Naive thymus-derived CD8-positive, alpha-beta T cell (primary cell): ENCODE data around the gene MCOLN2. TPM values are rescaled to one million over a fixed set of nuclear protein-coding genes. Genes with fewer than 3 reads are reported as not detected.
A peak's percentile ranks its signal among the peaks of the same experiment; 100 is the strongest.

Source experiments
- ATAC-seq, 2 donors: fragments of 150-1000 bp; cut with Tn5 transposase in 1 of 2; sonication (Bioruptor Pico), chemical (Tn5 transposase) in 1 of 2; 1 replicate in 1 of 2; 2 replicates in 1 of 2; pipeline ENCODE4 v1.10.0; 2021; ENCODE audit warnings: mild to moderate bottlenecking in 2 of 2, moderate library complexity in 2 of 2
- POLR2A ChIA-PET: fragments of 350-600 bp; sonication (Branson Sonifier 250); formaldehyde crosslinking; loops from one replicate; lab custom pipeline; 2021; ENCODE audit warnings: antibody characterized with exemption; lab: Charles Lee
- DNase-seq, 10 donors: peaks; one replicate each; pipeline versions ENCODE4 v3.0.0 to v3.0.0-alpha.2; 2020 to 2022
- H3K27ac Mint-ChIP-seq, 10 donors: one replicate each; pipeline ENCODE4 v1.8.0; 2020 to 2022; ENCODE audit warnings: mild to moderate bottlenecking in 10 of 10, mixed read lengths in 10 of 10, moderate library complexity in 4 of 10, inconsistent platforms in 1 of 10
- H3K27me3 Mint-ChIP-seq, 5 donors: one replicate each; pipeline ENCODE4 v1.8.0; 2021 to 2022; ENCODE audit warnings: mixed read lengths in 5 of 5
- H3K36me3 Mint-ChIP-seq, 3 donors: one replicate each; pipeline ENCODE4 v1.8.0; 2020 to 2022; ENCODE audit warnings: mixed read lengths in 3 of 3, mild to moderate bottlenecking in 2 of 3, inconsistent platforms in 1 of 3
- H3K4me1 Mint-ChIP-seq, 4 donors: one replicate each; pipeline ENCODE4 v1.8.0; 2021 to 2022; ENCODE audit warnings: mixed read lengths in 4 of 4
- H3K4me3 Mint-ChIP-seq, 10 donors: one replicate each; pipeline ENCODE4 v1.8.0; 2020 to 2022; ENCODE audit warnings: mild to moderate bottlenecking in 10 of 10, mixed read lengths in 10 of 10, moderate library complexity in 6 of 10, inconsistent platforms in 1 of 10
- H3K9me3 Mint-ChIP-seq, 9 donors: one replicate each; pipeline ENCODE4 v1.8.0; 2020 to 2022; ENCODE audit warnings: mixed read lengths in 9 of 9, mild to moderate bottlenecking in 3 of 9, inconsistent platforms in 1 of 9, moderate library complexity in 1 of 9
- polyA plus RNA-seq, 3 donors: library from polyadenylated mRNA; unstranded; fragments of 300-500 nt; fragmentation: Illumina TruSeq; gene quantifications; one replicate each; pipeline ENCODE4 v1.2.3, GENCODE V29; 2021
- total RNA-seq, 8 experiments: library from RNA in 2 of 8; stranded (reverse) in 2 of 8; gene quantifications; one replicate each; pipeline ENCODE4 v1.2.3 and lab custom pipeline; 2021 to 2026

Gene MCOLN2
- total RNA-seq (1 to 10 TPM; 3.6 to 3.7 TPM), polyA plus RNA-seq (1 to 10 TPM; 1.1 to 2.7 (median 1.5) TPM), total RNA-seq (lab: John Stamatoyannopoulos, UW) (1.9 to 8.3 (median 3.7) reads per million in 6 experiments)

GRCh38 chr1:84996846-84997666 is at the start of gene MCOLN2:
MCOLN2 (minus strand) TSS chr1:84997113; CDS start chr1:84996872, 241 bp downstream.
- peak within 1 kb of the TSS; percentile 2 to 83 (median 74) for H3K27ac Mint-ChIP-seq
- DNase-seq (peak; percentile 8 to 67 (median 42)), ATAC-seq (peak; percentile 68 to 75)
- peaks cover 0 to 2% (median 0%) of the 10 kb centered on the region in 3 donors for H3K36me3 Mint-ChIP-seq
- H3K9me3 Mint-ChIP-seq, result no peaks in the 10 kb centered on the region
- peaks cover 4 to 21% (median 9%) of the 10 kb centered on the region in 5 donors for H3K27me3 Mint-ChIP-seq
- peaks cover 11 to 49% (median 25%) of the 10 kb centered on the region in 4 donors for H3K4me1 Mint-ChIP-seq
- POLR2A ChIA-PET, result no interaction called here
- H3K4me3 Mint-ChIP-seq, result peak within 1 kb of the TSS; percentile 82 to 97 (median 92)

DNA sequence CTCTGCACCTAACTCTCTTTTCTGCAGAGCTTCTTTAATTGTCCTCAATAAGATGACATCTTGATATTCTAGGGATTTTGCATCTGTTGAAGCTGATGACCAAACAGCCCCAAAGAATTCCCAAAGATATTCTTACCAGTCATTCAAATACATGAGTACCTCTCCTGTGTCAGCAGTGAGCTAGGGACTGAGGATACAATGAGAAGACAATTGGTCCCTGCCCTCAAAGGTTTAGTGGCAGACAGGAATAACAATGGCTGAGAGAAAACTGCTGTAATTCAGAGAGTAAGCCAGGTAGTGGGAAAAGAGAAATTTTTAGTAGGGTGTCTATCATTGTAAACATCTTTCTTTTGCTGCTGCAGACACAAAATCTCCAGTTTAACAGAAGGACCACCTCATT is 45.5 kb upstream of the MCOLN2 start:
- Mint-ChIP-seq H3K36me3 (peaks cover 0 to 3% (median 0%) of the 10 kb centered on the region in 3 donors), H3K9me3 (no peaks in the 10 kb centered on the region), H3K4me1 (peaks cover 0 to 6% (median 2%) of the 10 kb centered on the region in 4 donors), H3K27me3 (peaks cover 20 to 57% (median 44%) of the 10 kb centered on the region in 5 donors), H3K27ac (no peak overlapping the region), H3K4me3 (no peak overlapping the region)
- POLR2A ChIA-PET, result no interaction called here
- no peak for ATAC-seq
- DNase-seq, result no peak

DNA sequence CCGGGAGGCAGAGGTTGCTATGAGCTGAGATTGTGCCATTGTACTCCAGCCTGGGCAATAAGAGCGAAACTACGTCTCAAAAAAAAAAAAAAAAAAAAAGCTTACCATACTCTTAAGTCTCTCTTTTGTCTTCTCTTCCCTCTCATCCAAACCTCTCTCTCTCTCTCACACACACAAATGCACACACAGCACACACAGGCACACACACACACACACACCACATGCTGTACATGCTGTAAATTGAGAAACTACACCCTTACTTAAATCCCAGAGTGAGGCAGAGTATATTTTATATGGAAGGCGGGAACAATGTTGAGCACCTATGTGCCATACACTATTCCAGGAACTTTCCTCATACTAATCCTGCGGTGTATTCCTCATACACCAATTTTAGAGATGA is 44.9 kb upstream of the MCOLN2 start:
- no peak for DNase-seq
- peaks cover 14 to 57% (median 40%) of the 10 kb centered on the region in 5 donors for H3K27me3 Mint-ChIP-seq
- peaks cover 0 to 3% (median 0%) of the 10 kb centered on the region in 3 donors for H3K36me3 Mint-ChIP-seq
- H3K4me1 Mint-ChIP-seq, result no peaks in the 10 kb centered on the region
- H3K27ac Mint-ChIP-seq, result peak overlapping the region in 1 of 10 donors; percentile 26
- no peaks in the 10 kb centered on the region for H3K9me3 Mint-ChIP-seq
- POLR2A ChIA-PET, result interaction anchor here (0.6 kb wide), 1 partner anchor 547 kb away, joined by 4 read pairs; no protein-coding TSS in a partner anchor
- ATAC-seq, result no peak
- H3K4me3 Mint-ChIP-seq, result no peak overlapping the region

- peaks cover 0 to 2% (median 0%) of the 10 kb centered on the region in 3 donors for H3K36me3 Mint-ChIP-seq
- H3K9me3 Mint-ChIP-seq, result no peaks in the 10 kb centered on the region
- no peaks in the 10 kb centered on the region for H3K4me1 Mint-ChIP-seq
- peaks cover 4 to 35% (median 13%) of the 10 kb centered on the region in 5 donors for H3K27me3 Mint-ChIP-seq
- H3K4me3 Mint-ChIP-seq, result no peak overlapping the region
- ATAC-seq, result no peak
- DNase-seq, result no peak
- H3K27ac Mint-ChIP-seq, result no peak overlapping the region
- POLR2A ChIA-PET, result no interaction called here
Measured at GRCh38 chr1:85033221-85033620, 36.3 kb upstream of the MCOLN2 start.

GRCh38 chr1:85030536-85030935 is 33.6 kb upstream of the MCOLN2 start:
- Mint-ChIP-seq H3K4me1 (peaks cover 7 to 16% (median 9%) of the 10 kb centered on the region in 4 donors), H3K27ac (no peak overlapping the region), H3K4me3 (no peak overlapping the region), H3K27me3 (peaks cover 1 to 8% (median 2%) of the 10 kb centered on the region in 5 donors), H3K36me3 (peaks cover 0 to under 1% (median 0%) of the 10 kb centered on the region in 3 donors), H3K9me3 (no peaks in the 10 kb centered on the region)
- ATAC-seq (no peak), DNase-seq (no peak)
- POLR2A ChIA-PET, result no interaction called here

- DNase-seq, result no peak
- peak overlapping the region in 4 of 10 donors; percentile 2 to 87 (median 70) for H3K27ac Mint-ChIP-seq
- H3K27me3 Mint-ChIP-seq, result peaks cover 0 to 1% (median 0%) of the 10 kb centered on the region in 5 donors
- POLR2A ChIA-PET, result interaction anchor here (0.6 to 1.8 kb wide), 2 partner anchors 84 to 230 kb away, joined by 3 to 29 read pairs; no protein-coding TSS in a partner anchor
- no peaks in the 10 kb centered on the region for H3K36me3 Mint-ChIP-seq
- no peaks in the 10 kb centered on the region for H3K9me3 Mint-ChIP-seq
- H3K4me1 Mint-ChIP-seq, result peaks cover 7 to 16% (median 9%) of the 10 kb centered on the region in 4 donors
- no peak overlapping the region for H3K4me3 Mint-ChIP-seq
- ATAC-seq, result no peak
Measured at GRCh38 chr1:85028151-85028550, 31.2 kb upstream of the MCOLN2 start.

GRCh38 chr1:85027242-85027983 is 30.5 kb upstream of the MCOLN2 start:
- Mint-ChIP-seq H3K4me3 (peak overlapping the region in 9 of 10 donors; percentile 28 to 83 (median 62)), H3K9me3 (no peaks in the 10 kb centered on the region), H3K27me3 (peaks cover 0 to 1% (median 0%) of the 10 kb centered on the region in 5 donors), H3K27ac (peak overlapping the region; percentile 53 to 91 (median 80)), H3K36me3 (no peaks in the 10 kb centered on the region), H3K4me1 (peaks cover 7 to 16% (median 9%) of the 10 kb centered on the region in 4 donors)
- peak in 5 of 10 donors; percentile 10 to 64 (median 49) for DNase-seq
- peak; percentile 94 to 96 for ATAC-seq
- POLR2A ChIA-PET, result interaction anchor here (1.8 kb wide), 1 partner anchor 83 kb away, joined by 29 read pairs; no protein-coding TSS in a partner anchor

GRCh38 chr1:85025940-85026339 is 29.0 kb upstream of the MCOLN2 start:
- DNase-seq (no peak), ATAC-seq (no peak)
- POLR2A ChIA-PET, result no interaction called here
- peaks cover 7 to 16% (median 9%) of the 10 kb centered on the region in 4 donors for H3K4me1 Mint-ChIP-seq
- H3K27me3 Mint-ChIP-seq, result peaks cover 0 to 1% (median 0%) of the 10 kb centered on the region in 5 donors
- no peaks in the 10 kb centered on the region for H3K9me3 Mint-ChIP-seq
- no peaks in the 10 kb centered on the region for H3K36me3 Mint-ChIP-seq
- peak overlapping the region in 5 of 10 donors; percentile 5 to 50 (median 18) for H3K27ac Mint-ChIP-seq
- no peak overlapping the region for H3K4me3 Mint-ChIP-seq

GRCh38 chr1:85024736-85025135 is 27.8 kb upstream of the MCOLN2 start:
- H3K36me3 Mint-ChIP-seq, result no peaks in the 10 kb centered on the region
- H3K4me3 Mint-ChIP-seq, result no peak overlapping the region
- POLR2A ChIA-PET, result no interaction called here
- peaks cover 7 to 16% (median 9%) of the 10 kb centered on the region in 4 donors for H3K4me1 Mint-ChIP-seq
- no peaks in the 10 kb centered on the region for H3K27me3 Mint-ChIP-seq
- no peak overlapping the region for H3K27ac Mint-ChIP-seq
- ATAC-seq, result no peak
- DNase-seq, result no peak
- H3K9me3 Mint-ChIP-seq, result no peaks in the 10 kb centered on the region

GRCh38 chr1:85022700-85023099 is 25.8 kb upstream of the MCOLN2 start:
- Mint-ChIP-seq H3K4me3 (no peak overlapping the region), H3K36me3 (no peaks in the 10 kb centered on the region), H3K27ac (no peak overlapping the region), H3K27me3 (peaks cover 0 to 1% (median 0%) of the 10 kb centered on the region in 5 donors), H3K9me3 (no peaks in the 10 kb centered on the region), H3K4me1 (peaks cover 7 to 11% (median 8%) of the 10 kb centered on the region in 4 donors)
- DNase-seq, result no peak
- no peak for ATAC-seq
- POLR2A ChIA-PET, result interaction anchor here (0.7 kb wide), 1 partner anchor 10 kb away, joined by 9 read pairs; no protein-coding TSS in a partner anchor

GRCh38 chr1:85019994-85020393 is 23.1 kb upstream of the MCOLN2 start:
- H3K36me3 Mint-ChIP-seq, result no peaks in the 10 kb centered on the region
- no peak overlapping the region for H3K27ac Mint-ChIP-seq
- H3K4me3 Mint-ChIP-seq, result no peak overlapping the region
- no peaks in the 10 kb centered on the region for H3K4me1 Mint-ChIP-seq
- H3K9me3 Mint-ChIP-seq, result no peaks in the 10 kb centered on the region
- peaks cover 0 to 4% (median 0%) of the 10 kb centered on the region in 5 donors for H3K27me3 Mint-ChIP-seq
- ATAC-seq (no peak), DNase-seq (no peak)
- POLR2A ChIA-PET, result no interaction called here

- Mint-ChIP-seq H3K36me3 (no peaks in the 10 kb centered on the region), H3K27me3 (peaks cover 0 to 6% (median 0%) of the 10 kb centered on the region in 5 donors), H3K4me3 (no peak overlapping the region), H3K4me1 (no peaks in the 10 kb centered on the region), H3K9me3 (peaks cover 0 to 3% (median 0%) of the 10 kb centered on the region in 9 donors), H3K27ac (no peak overlapping the region)
- POLR2A ChIA-PET, result no interaction called here
- ATAC-seq (no peak), DNase-seq (no peak)
Measured at GRCh38 chr1:85015826-85016225, 18.9 kb upstream of the MCOLN2 start.
